ENCODE measurements around the gene LMO7.
A peak's percentile ranks its signal among the peaks of the same experiment; 100 is the strongest.

LMO7 gene

DNA sequence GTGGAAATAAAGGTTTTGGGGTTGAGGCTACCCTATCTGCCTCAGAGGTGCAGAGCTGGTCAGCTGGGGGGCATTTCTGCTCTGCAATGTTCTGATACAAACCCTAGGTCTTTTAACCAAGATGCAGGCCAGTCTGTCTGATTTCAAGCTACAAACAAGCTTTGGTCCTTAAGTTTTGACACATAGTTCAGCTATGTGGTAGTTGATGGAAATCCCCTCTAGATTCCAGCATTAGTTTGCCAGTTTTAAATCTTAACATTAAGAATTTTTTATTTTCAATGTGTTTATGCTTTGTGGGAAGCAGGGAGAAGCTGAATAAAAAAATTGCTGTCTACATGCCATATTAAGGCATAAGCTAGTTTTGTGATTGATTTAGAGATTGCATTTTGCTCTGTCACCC lies 225.7 kb downstream of the LMO7 start:
- DNase-seq: no peak

DNA sequence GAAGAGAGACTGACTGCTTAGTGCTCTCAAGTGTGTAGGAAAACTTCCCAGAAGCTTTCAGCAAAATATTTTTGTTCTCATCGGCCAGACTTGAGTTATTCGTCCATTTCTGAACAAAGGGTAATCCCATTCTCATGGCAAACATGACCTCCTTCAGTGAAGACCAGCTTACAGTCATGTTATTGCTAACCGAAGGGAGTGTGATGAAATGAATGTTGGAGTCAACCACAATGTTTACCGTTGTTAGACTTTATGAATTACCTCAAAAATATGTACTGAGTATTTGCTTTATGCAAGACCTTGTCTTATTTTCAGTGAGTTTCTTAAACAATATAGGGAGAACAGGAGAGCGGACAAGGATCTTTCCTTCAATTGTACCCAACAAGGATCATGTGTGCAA lies 228.6 kb downstream of the LMO7 start:
- DNase-seq: no peak

DNA sequence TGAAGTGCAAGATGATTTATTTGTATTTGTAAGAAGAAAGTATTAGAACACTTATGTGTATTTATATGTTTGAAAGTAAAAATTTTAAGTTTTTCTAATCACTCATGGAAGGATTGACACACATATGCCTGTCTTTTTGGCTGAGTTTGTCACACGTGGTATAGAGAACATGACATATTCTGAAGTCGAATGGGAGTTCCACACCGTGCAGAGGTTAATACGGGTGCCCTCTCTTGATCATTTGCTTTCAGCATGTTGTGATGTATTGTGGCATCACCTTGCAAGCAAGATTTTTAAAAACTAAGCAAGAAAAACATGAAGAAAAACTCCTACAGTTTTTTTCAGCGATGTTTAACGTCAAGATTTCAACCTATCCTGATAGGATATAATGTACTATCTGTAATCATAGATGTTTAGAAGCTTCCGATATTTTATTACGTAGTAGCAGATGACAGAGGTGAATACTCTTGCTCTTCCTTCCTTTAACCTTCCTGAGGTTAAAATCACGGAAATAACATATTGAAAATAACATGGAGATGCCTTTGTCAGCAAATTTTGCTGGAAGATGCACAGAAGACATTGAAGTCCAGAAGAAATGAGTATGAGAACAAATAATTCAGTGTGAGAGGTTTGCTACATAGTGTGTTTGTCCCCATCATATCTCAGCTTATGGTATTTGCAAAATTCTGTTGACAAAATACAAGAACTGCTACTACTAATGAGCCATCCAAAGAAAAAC lies 231.4 kb downstream of the LMO7 start:
- DNase-seq: no peak

DNA sequence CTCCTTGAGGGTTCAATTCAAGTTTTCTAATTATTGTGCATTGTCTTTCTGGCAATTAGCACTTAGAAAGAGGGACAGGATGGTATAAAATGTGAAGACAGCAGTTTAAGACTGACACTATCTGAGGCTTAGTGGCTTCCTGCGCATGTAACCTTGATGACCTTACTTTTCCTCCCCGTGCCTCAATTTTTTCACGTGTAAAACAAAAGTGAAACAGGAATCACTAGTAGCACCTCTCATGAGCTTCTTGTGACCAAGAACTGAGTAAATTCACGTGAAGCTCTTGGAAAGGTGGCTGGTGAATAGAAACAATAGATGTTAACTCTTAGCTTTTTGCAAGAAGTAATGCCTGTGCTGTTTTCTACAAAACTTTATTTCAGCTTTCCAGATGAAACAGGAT lies 233.9 kb downstream of the LMO7 start:
- DNase-seq: no peak

DNA sequence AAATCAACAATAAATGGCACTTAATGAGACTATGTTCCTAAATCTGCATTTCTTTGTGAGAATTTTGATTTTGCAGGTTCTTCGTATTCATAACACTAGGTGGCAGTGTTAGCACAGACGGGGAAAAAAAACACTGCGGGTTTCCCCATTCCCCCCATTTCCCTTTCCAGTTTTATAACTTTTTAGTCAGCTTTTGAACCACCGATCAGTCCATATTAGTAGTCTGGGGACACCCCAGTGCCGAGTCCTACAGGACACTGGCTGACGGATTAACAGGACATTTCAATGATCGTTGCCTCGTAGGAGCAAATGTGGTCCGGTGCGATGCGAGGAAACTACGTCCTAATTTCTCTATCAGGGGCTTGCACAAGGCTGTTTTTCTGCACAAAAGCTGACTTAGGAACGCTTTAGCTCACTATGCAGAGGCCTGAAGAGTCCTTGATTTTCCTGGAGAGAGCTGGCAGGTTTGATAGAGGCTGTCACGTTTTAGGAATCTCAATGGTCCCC lies 234.3 kb downstream of the LMO7 start:
- DNase-seq: peak; percentile 7

DNA sequence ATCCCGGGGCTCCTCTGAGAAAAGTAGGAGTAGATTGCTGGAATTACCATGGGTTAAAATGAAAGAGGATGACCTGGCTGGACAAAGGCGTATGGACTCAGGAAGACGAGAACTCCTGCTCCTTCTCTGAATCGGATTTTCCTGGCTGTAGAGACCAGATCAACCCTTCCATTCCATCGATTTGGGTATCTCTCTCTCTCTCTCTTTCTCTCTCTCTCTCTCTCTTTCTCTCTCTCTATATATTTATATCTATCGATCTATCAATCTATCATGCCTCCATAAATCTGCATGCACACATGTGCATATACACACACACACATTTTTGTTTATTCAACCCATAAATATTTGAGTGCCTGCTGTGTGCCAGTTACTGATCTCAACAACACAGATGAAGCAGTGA lies 234.9 kb downstream of the LMO7 start:
- no peak for DNase-seq

DNA sequence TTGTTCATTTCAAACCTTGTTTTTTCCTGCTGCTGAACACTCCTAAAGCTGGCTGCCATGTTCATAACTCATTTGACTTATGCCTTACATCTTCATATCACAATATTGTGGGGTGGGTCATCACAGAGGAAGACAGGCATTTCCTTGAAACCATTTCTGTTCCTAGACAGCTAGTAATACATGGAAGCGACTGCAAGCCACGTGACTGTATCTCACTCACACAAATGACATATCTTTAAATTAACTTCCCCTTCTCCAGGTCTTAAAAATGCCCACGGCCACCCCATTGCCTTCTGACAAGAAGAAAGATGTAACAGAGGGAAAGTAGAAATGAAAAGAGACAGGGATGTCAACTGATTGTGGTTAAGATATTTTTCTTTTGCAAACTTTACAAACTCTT lies 236.8 kb downstream of the LMO7 start:
- no peak for DNase-seq

DNA sequence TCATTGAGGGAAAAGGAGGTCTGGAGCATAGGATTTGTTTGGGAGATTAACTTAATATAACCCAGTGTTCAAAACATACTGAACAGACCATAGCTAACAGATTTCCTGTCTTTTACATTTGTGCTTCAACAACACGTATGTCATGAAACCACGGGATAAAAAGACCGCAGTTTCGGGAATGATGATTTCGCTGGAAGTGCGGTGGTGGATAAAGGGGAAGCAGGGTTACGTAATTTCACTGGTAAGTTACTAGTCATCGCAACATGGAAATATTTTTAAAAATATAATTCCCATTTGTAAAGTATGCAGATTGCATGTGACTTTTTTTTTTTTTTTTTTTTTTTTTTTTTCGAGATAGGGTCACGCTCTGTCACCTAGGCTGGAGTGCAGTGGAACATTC lies 237.4 kb downstream of the LMO7 start:
- DNase-seq: no peak

DNA sequence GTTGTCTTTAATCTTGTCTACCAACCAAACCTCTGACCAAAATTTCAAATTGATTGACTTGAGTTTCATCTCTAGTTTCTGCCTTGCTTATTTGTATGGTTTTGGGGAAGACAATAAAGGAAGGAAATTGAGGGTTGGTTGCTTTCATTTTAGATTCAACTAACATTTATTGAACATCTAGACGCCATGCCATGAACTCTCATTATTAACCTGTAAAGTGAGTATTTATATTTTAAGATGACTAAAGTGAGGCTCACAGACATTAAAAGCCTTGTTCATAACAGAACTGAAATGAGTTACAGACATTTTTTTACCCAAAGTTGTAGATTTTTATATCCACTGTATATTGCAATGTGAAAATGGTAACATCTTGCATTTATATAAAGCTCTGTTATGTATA lies 239.3 kb downstream of the LMO7 start:
- DNase-seq: no peak

DNA sequence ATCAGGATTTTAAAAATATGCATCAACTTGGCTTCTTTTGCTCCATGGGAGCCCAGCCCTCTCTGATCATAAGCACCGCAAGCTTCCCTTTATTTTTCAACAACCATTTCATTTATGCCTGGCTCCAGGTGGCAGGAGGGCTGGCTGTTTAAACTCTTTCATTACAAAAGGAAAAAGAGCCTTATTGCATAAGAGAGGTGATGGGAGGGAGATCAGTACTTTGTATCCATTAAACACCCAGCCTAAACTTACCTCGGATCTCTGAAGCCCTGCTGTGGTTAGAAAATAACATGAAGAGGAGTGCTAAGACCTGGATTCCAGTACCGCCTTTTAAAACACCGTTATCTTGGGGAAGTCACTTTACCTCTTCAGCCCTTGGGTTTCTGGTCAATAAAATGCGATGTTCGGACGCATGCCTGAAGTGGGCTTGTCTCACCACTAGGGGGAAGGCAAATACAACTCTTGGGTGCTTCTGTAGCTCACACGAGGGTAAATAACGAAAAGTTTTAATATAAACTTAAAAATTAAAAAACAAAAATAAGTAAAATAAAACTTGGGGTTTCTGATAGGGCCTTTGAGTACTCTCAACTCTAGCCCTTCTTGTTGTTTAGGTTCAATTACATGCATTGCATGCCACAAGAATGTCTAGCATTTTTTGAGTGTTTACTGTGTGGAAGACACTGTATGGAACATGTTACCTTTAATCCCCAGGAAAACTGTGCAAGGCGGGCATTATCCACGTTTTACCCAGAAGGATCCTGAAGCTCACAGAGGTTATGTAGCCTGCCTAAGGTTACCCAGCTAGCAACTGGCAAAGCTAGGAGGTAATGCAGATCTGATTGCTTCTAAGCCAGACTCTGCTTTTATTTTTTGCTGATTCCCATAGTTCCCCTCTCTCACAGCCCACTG lies 240.3 kb downstream of the LMO7 start:
- DNase-seq: peak; percentile 30

DNA sequence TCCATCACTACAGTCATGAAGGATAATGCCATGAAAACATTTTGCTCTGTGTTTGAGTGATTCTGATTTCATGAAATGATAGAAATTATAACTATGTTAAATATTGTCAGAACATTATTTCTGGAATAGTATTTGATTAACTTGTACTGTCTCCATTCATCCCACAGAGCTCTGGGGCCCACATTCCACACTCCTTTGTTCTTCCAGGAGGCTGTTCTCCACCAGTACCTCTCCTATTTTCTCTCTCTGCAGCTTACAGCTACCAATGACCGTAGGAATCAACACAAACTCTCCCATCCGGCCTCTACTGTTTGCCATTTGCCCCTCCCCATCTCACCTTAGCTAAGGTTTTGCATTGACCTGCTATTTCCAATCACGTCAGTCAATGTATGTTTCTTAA lies 240.9 kb downstream of the LMO7 start:
- DNase-seq: no peak

DNA sequence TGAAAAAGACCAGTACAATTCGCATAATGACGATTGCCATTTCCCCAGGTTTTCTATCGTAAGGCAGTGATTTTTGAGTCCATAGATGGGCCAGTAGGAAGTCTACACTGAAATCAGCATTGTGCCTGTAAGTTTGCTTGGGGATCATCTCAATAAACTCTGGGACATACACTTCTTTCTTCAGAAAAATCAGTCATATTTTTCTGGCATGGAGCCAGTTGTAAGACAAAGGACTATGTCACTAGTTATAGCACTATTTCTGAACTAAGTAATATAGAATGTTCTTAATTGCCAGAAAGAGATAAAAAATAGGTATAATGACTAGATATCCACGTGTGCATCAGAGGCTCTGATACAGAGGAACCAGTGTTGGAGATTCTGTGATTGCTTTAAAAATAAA lies 243.5 kb downstream of the LMO7 start:
- DNase-seq: no peak

DNA sequence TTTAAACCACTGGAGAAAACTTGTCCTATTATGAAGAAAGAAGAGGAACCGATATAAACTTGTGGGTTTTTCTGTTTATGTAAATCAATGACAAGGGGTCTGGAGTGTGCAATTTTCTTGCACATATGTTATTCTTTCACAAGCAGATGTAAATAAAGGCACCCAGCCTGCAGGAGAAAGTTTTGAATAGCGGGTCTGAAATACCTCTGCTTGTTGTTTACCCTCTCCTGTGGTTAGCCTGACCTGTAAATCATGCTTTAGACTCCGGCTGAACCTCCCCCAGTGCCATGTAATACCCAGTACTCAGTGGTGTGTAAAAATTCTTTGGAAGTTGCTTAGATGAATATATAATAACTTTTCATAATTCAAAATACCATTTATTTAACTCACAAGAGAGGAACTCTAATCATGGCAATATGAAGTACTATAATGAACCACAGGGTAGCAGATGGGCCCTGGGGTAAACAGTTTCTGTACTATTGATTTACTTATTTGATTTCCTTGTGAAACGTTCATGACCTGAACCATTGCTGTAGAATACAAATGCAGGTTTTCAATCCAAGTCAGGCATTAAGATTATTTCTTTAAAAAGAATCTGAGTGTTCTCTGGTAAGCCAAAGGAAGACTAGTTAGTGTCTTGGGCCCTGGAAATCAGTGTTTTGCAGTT lies 245.1 kb downstream of the LMO7 start:
- DNase-seq: no peak

DNA sequence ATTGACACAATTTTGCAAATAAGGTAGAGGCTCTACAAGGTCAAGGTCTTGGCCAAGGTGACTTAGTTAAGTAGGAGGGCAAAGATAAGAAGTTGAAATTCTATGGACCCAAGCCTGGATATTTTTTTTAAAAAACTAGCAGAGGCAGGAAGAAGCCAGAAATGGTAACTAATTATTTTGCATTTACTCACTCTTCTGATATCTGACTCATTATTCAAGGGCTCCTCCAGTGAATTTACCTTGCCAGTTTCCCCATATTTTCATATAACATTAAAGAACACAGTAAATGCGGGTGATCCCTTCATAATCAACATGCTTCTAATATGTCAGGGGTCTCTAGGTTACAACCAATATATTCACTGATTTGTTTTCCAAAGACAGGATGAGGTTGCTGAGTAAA lies 246.1 kb downstream of the LMO7 start:
- no peak for DNase-seq

DNA sequence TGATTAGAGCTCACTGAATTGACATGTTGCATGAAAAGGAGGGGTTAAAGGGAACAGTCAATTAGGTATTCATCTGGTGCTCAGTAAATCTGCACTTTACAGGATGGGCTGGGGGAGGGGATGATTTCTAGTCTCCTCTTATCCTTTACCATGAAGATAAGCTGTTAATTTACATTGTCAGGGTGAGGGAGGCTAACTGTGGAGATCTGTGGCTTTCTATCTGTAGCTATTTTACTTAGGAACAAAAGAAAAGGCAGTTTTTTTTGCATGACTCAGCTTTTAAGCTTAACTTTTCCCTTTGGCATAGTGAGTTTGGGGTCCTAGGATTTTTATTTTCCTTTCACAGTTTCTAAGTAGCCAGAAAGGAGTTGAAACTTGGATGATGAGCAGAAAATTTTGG lies 253.3 kb downstream of the LMO7 start:
- DNase-seq: no peak

DNA sequence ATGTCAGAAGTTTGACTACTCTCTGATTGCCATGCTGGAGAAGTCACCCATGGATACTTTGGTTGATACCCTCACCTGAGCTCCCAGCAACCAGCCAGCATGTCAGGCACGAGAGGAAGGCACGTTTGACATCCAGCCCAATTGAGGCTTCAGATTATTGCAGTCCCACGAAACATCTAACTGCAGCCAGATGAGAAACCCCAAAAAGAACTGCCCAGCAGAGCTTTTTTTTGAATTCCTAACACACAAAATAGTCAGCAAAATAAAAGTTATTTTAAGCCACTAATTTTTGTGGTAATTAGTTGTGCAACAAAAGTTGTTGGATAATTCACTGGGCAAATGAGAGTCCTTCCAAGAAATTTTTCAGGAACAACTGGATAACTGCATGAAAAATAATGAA lies 259.0 kb downstream of the LMO7 start:
- DNase-seq: no peak

DNA sequence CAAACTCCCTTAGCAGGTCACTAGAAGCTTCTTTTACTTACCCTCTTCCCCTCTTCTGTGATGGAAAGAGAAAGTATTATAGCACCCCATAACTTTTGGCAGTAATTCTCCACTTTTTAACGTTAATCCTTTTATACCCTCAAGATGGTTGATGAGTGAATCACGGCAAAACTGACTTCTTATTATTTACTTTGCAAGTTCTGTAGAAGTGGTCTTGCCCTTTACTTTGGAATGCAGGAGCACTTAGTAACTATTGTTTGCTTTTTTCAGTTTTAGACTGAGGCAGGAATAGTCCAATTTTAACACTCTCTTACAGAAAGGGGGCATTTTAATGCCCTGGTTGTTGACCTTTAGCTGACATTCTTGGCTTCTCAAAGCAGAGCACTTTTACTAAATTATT lies 260.1 kb downstream of the LMO7 start:
- no peak for DNase-seq

DNA sequence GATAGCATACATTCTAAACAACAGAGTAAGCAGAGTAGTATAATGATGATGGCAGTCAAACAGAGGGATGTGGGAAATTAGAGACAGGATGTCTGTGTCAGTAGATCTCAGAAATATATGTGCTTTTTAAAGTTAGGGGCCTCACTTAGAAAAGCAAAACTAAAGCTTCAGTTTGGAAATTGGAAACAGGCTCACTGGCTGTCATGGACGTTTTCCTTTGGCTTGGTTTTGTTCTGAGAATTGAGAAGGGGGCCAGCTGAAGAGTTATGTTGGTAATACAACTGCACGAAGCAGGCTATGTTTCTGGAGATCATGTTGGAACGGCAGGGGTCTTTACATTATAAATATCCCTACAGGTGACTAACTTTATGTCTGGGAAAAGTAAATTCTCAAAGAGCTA lies 261.3 kb downstream of the LMO7 start:
- no peak for DNase-seq

DNA sequence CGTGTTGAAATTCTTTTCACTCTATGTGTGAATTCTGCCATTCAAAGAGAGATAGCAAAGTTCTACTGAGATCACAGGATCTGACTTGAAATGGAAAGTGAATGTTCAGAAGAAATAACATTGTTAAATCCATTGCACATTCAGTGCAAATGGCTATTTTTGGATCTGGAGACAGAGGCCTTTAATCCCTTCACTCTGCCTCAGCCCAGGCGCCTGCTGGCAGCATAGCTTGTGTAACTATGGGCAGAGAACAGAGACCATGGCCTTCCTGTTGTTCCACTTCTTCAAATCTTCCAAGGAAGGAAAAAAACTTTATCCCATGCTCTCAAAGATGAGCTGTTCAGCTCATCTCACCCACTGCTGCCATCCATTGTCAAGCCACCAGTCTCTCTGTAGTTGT lies 265.4 kb downstream of the LMO7 start:
- no peak for DNase-seq

DNA sequence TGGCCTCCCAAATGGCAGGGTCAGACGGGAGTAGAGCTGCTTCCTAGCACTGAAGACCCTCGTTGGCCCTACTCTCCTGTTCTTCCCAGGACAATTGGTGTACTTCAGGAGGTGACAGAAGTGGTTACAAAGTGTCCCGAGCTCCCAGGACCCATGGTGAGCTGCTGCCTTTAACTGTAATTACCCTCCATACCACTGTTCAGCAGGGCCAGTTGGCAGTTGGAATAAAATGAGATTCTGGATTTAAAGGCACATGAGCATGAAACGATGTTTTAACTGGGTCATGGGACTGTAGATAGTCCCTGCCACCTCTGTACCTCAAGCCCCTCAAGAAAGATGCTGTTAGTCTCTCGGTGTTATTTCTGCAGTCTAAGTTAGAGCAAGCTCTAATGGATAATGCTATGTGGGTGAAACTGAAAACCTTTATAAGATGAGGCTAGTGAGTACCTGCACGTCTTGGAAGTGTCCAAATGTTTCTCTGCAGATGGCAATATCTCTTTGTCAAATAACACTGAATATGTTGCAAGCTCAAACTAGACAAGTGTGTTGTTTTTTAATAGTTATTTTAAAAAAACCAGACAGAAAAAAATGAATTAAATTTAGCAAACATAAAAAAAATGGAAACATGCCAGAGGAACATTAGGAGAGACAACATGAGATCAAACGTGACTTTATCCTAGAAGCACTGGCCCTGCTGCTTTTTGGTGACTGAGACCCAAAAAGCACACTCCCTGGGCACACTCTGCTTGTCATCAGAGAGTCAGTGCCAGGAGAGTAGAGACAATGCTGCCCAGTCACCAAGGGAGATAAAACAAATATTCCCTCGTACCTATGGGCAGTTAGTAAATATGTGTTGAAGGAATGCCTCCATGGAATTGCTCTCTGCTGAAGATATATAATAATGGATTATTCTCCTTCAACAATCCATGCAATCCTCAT lies 266.3 kb downstream of the LMO7 start:
- DNase-seq: peak; percentile 38

DNA sequence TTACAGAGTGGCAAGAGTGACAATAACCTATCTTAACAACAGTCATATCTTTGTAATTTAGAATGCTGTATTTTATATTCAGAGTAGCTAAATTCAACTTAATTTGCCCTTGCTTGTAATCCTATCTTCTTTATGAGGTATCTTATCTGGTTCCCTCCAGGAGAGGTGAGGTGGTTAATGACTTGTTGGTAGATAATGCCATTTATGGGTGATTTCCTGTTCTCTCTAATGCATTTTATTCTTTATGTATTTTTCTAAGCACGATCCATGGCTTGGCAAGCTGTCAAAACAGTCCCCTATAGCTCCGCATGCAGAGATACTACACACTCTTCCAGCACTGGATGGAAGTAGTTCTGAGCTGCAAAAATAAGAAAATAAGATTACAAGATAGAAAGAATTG lies 267.9 kb downstream of the LMO7 start:
- DNase-seq: no peak

DNA sequence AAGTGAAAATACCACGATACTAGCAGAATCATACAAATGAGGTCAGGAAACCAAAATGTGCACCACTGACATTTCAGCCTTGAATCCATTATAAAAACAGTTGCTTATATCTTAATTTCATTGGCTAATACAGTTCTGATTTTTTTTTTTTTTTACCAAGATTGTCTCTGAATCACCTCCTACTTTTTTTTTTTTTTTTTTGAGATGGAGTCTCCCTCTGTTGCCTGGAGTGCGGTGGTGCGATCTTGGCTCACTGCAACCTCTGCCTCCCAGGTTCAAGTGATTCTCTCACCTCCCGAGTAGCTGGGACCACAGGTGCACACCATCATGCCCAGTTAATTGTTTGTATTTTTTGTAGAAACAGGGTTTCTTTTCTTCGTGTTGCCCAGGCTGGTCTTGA lies 270.2 kb downstream of the LMO7 start:
- DNase-seq: no peak

DNA sequence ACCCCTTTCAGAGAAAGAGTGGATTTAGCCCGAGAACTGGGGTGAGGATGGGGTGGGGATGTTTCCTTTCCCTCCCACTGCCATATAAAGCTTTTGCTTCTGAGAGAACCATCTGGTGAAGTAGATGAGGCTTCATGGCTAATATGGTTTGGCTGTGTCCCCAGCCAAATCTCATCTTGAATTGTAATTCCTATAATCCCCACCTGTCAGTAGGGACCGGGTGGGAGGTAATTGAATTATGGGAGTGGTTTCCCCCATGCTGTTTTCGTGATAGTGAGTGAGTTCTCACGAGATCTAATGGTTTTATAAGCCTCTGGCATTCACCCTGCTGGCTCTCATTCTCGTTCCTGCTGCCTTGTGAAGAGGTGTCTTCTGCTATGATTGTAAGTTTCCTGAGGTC lies 270.9 kb downstream of the LMO7 start:
- DNase-seq: no peak
